WTC11 (cell line): ENCODE data around the gene ASB2. TPM values are rescaled to one million over a fixed set of nuclear protein-coding genes. Genes with fewer than 3 reads are reported as not detected.

Source experiments
- ATAC-seq: fragments of 200-7000 bp; cut with Tn5 transposase; 2 replicates; pipeline ENCODE4 v1.10.0; 2021; ENCODE audit warnings: mild to moderate bottlenecking, moderate library complexity
- Bru-seq: library from RNA; stranded (reverse); fragments of 400-500 nt; gene quantifications from one replicate; lab custom pipeline; 2021; lab: Mats Ljungman, UMichigan
- CTCF ChIA-PET: fragments of 300-600 bp; sonication (Branson Sonifier 250); formaldehyde crosslinking; loops from one replicate; lab custom pipeline; 2021; ENCODE audit warnings: antibody characterized with exemption; lab: Charles Lee
- POLR2A ChIA-PET: fragments of 350-600 bp; sonication (Branson Sonifier 250); formaldehyde crosslinking; loops from one replicate; lab custom pipeline; 2021; ENCODE audit warnings: antibody characterized with exemption; lab: Charles Lee
- DNase-seq: peaks from one replicate; pipeline ENCODE4 v3.0.0; 2021; ENCODE audit warnings: low spot score
- H3K27ac Mint-ChIP-seq: 2 replicates; pipeline ENCODE4 v1.8.0; 2021; ENCODE audit warnings: mixed read lengths
- H3K27me3 Mint-ChIP-seq: 2 replicates; pipeline ENCODE4 v1.8.0; 2021; ENCODE audit warnings: low read depth, mild to moderate bottlenecking, moderate library complexity, mixed read lengths
- H3K36me3 Mint-ChIP-seq: 2 replicates; pipeline ENCODE4 v1.8.0; 2021; ENCODE audit warnings: mixed read lengths
- H3K4me1 Mint-ChIP-seq: 2 replicates; pipeline ENCODE4 v1.8.0; 2022; ENCODE audit warnings: mixed read lengths
- H3K4me3 Mint-ChIP-seq: 2 replicates; pipeline ENCODE4 v1.8.0; 2021; ENCODE audit warnings: mild to moderate bottlenecking, moderate library complexity, mixed read lengths
- H3K9me3 Mint-ChIP-seq: 2 replicates; pipeline ENCODE4 v1.8.0; 2021; ENCODE audit warnings: mixed read lengths
- IRF2 ChIP-seq: sonication (generic); formaldehyde crosslinking; IDR thresholded peaks from 2 replicates; pipeline ENCODE4 v1.8.0; 2022; ENCODE audit warnings: low read depth, missing genetic modification reagents, borderline replicate concordance
- MXD4 ChIP-seq: fragments of 250-450 bp; sonication (Bioruptor Pico); IDR thresholded peaks from 2 replicates; pipeline ENCODE4 v1.8.0; 2021; ENCODE audit warnings: mild to moderate bottlenecking, moderate library complexity, borderline replicate concordance
- NFYB ChIP-seq: sonication (generic); formaldehyde crosslinking; conservative IDR thresholded peaks from 2 replicates; pipeline ENCODE4 v1.8.0; 2022; ENCODE audit warnings: low read depth, missing genetic modification reagents
- NR3C1 ChIP-seq: sonication (generic); formaldehyde crosslinking; conservative IDR thresholded peaks from 2 replicates; pipeline ENCODE4 v1.8.1; 2023; ENCODE audit warnings: low read depth, mild to moderate bottlenecking, missing genetic modification reagents
- RELA ChIP-seq: sonication (generic); formaldehyde crosslinking; IDR thresholded peaks from 2 replicates; pipeline ENCODE4 v1.8.1; 2022; ENCODE audit warnings: missing genetic modification reagents, mild to moderate bottlenecking, borderline replicate concordance
- SMAD3 ChIP-seq: sonication (generic); formaldehyde crosslinking; IDR thresholded peaks from 2 replicates; pipeline ENCODE4 v1.8.0; 2022; ENCODE audit warnings: missing genetic modification reagents, mild to moderate bottlenecking, borderline replicate concordance
- SP1 ChIP-seq: sonication (generic); formaldehyde crosslinking; conservative IDR thresholded peaks from 2 replicates; pipeline ENCODE4 v1.8.1; 2022; ENCODE audit warnings: missing genetic modification reagents
- TCF7 ChIP-seq: sonication (generic); formaldehyde crosslinking; IDR thresholded peaks from 2 replicates; pipeline ENCODE4 v1.8.0; 2022; ENCODE audit warnings: mild to moderate bottlenecking, low read depth, missing genetic modification reagents, moderate library complexity
- ZNF138 ChIP-seq: sonication (generic); formaldehyde crosslinking; conservative IDR thresholded peaks from 2 replicates; pipeline ENCODE4 v1.8.1; 2022; ENCODE audit warnings: mild to moderate bottlenecking, moderate library complexity, missing genetic modification reagents
- ZNF263 ChIP-seq: sonication (generic); formaldehyde crosslinking; IDR thresholded peaks from 2 replicates; pipeline ENCODE4 v1.8.1; 2022; ENCODE audit warnings: low read depth, mild to moderate bottlenecking, moderate library complexity, missing genetic modification reagents
- long read RNA-seq, 3 experiments: library from RNA in 1 of 3; library from capped mRNA in 1 of 3; library from polyadenylated mRNA in 1 of 3; unstranded in 2 of 3; stranded (forward) in 1 of 3; transcript quantifications; one replicate each; pipeline ENCODE4 v2.0.0, GENCODE V29; 2021
- total RNA-seq: library from RNA; stranded (reverse); gene quantifications from 3 replicates; pipeline ENCODE4 v1.2.3, GENCODE V29; 2021
- TF ChIP-seq, protein P1 (sequence below): sonication (generic); formaldehyde crosslinking; IDR thresholded peaks from 2 replicates; pipeline ENCODE4 v1.8.1; 2023; ENCODE audit warnings: mild to moderate bottlenecking, missing genetic modification reagents, moderate library complexity
- TF ChIP-seq, protein P2 (sequence below): sonication (generic); formaldehyde crosslinking; IDR thresholded peaks from 2 replicates; pipeline ENCODE4 v1.8.0; 2022; ENCODE audit warnings: mild to moderate bottlenecking, missing genetic modification reagents
- TF ChIP-seq, protein P3 (sequence below): sonication (generic); formaldehyde crosslinking; IDR thresholded peaks from 2 replicates; pipeline ENCODE4 v1.8.1; 2022; ENCODE audit warnings: missing genetic modification reagents, borderline replicate concordance
- TF ChIP-seq, protein P4 (sequence below): sonication (generic); formaldehyde crosslinking; IDR thresholded peaks from 2 replicates; pipeline ENCODE4 v1.8.0; 2022; ENCODE audit warnings: mild to moderate bottlenecking, missing genetic modification reagents
- TF ChIP-seq, protein P5 (sequence below): fragments of 250-450 bp; sonication (Bioruptor Pico); conservative IDR thresholded peaks from 2 replicates; pipeline ENCODE4 v1.9.0; 2021; ENCODE audit warnings: mild to moderate bottlenecking
- TF ChIP-seq, protein P6 (sequence below): sonication (generic); formaldehyde crosslinking; IDR thresholded peaks from 2 replicates; pipeline ENCODE4 v1.8.0; 2022; ENCODE audit warnings: mild to moderate bottlenecking, missing genetic modification reagents
- TF ChIP-seq, protein P7 (sequence below): sonication (generic); formaldehyde crosslinking; IDR thresholded peaks from 2 replicates; pipeline ENCODE4 v1.8.0; 2023; ENCODE audit warnings: mild to moderate bottlenecking, missing genetic modification reagents
- TF ChIP-seq, protein P8 (sequence below): fragments of 250-450 bp; sonication (Bioruptor Pico); IDR thresholded peaks from 2 replicates; pipeline ENCODE4 v1.9.0; 2021; ENCODE audit warnings: mild to moderate bottlenecking
- TF ChIP-seq, protein P9 (sequence below): sonication (generic); formaldehyde crosslinking; IDR thresholded peaks from 2 replicates; pipeline ENCODE4 v1.8.1; 2022; ENCODE audit warnings: mild to moderate bottlenecking, missing genetic modification reagents, moderate library complexity, borderline replicate concordance

The ASB2 gene, protein sequence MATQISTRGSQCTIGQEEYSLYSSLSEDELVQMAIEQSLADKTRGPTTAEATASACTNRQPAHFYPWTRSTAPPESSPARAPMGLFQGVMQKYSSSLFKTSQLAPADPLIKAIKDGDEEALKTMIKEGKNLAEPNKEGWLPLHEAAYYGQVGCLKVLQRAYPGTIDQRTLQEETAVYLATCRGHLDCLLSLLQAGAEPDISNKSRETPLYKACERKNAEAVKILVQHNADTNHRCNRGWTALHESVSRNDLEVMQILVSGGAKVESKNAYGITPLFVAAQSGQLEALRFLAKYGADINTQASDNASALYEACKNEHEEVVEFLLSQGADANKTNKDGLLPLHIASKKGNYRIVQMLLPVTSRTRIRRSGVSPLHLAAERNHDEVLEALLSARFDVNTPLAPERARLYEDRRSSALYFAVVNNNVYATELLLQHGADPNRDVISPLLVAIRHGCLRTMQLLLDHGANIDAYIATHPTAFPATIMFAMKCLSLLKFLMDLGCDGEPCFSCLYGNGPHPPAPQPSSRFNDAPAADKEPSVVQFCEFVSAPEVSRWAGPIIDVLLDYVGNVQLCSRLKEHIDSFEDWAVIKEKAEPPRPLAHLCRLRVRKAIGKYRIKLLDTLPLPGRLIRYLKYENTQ
- total RNA-seq, result 0.37 to 0.73 TPM (median 0.71 TPM) in 3 replicates
- Bru-seq, nascent RNA, result percentile 9 among the genes with signal in this experiment
- long read RNA-seq, experiment 1, partial matches to known transcripts, result 0 of 5 reads
- long read RNA-seq, experiment 1, other reads (novel, unspliced or antisense), result 1 of 5 reads
- long read RNA-seq, experiment 2, partial matches to known transcripts, result 0 of 2 reads
- long read RNA-seq, experiment 2, other reads (novel, unspliced or antisense), result 0 of 2 reads
- long read RNA-seq, experiment 3, partial matches to known transcripts, result 0 of 3 reads
- long read RNA-seq, experiment 3, other reads (novel, unspliced or antisense), result 1 of 3 reads

DNA sequence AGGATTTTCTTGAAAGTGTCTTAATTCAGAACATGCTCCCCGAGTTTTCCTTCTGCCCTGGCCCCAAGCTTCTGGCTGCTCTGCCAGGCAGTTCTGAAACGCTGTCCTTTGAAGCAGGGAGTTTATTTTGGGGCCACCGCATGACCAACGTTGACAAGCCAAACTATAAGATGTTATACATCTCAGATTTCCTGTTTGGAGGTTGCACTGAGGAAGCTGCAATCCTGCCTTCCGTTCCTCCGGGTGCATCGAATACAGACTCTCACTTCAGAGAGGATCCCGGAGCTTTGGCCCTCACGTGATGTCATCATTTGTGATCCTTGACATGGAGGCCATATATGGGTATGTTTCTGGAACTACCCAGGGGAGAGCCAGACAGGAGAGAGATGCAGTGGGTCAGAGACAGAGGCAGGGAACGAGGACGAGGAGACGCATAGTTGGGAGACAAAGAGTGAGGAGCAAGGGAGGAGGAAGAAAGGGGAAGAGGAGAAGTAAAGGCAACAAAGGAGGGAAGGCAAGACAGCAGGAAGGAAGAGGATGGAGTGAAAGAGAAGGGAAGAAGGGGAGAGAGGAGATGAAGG, at the start of gene ASB2:
Gene ASB2 (minus strand): TSS at position 94 of the 581 bp plus-strand sequence. CDS start 12,031 bp downstream, outside the sequence.
- ATAC-seq (no peak; the same call in 1 of the 2 replicates), DNase-seq (no peak)
- H3K27ac Mint-ChIP-seq, result peak within 1 kb of the TSS; percentile 4; the same call in 1 of the 2 replicates
- peaks cover 8% of the 10 kb centered on the region for H3K4me1 Mint-ChIP-seq
- CTCF ChIA-PET, result interaction anchor here (4.8 kb wide), 1 partner anchor 37 kb away, joined by 30 read pairs; no protein-coding TSS in a partner anchor
- TF ChIP-seq, protein P1, sequence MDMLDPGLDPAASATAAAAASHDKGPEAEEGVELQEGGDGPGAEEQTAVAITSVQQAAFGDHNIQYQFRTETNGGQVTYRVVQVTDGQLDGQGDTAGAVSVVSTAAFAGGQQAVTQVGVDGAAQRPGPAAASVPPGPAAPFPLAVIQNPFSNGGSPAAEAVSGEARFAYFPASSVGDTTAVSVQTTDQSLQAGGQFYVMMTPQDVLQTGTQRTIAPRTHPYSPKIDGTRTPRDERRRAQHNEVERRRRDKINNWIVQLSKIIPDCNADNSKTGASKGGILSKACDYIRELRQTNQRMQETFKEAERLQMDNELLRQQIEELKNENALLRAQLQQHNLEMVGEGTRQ (CRISPR knock-in tag), result no peak
- TF ChIP-seq SP1 (CRISPR knock-in tag) (no peak), ZNF138 (CRISPR knock-in tag) (no peak), TCF7 (CRISPR knock-in tag) (no peak), MXD4 (CRISPR knock-in tag) (no peak), NFYB (CRISPR knock-in tag) (no peak), SMAD3 (no peak), NR3C1 (CRISPR knock-in tag) (no peak), IRF2 (CRISPR knock-in tag) (no peak), ZNF263 (no peak), RELA (CRISPR knock-in tag) (no peak)
- TF ChIP-seq, protein P2, sequence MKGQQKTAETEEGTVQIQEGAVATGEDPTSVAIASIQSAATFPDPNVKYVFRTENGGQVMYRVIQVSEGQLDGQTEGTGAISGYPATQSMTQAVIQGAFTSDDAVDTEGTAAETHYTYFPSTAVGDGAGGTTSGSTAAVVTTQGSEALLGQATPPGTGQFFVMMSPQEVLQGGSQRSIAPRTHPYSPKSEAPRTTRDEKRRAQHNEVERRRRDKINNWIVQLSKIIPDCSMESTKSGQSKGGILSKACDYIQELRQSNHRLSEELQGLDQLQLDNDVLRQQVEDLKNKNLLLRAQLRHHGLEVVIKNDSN (CRISPR knock-in tag), result no peak
- TF ChIP-seq, protein P3, sequence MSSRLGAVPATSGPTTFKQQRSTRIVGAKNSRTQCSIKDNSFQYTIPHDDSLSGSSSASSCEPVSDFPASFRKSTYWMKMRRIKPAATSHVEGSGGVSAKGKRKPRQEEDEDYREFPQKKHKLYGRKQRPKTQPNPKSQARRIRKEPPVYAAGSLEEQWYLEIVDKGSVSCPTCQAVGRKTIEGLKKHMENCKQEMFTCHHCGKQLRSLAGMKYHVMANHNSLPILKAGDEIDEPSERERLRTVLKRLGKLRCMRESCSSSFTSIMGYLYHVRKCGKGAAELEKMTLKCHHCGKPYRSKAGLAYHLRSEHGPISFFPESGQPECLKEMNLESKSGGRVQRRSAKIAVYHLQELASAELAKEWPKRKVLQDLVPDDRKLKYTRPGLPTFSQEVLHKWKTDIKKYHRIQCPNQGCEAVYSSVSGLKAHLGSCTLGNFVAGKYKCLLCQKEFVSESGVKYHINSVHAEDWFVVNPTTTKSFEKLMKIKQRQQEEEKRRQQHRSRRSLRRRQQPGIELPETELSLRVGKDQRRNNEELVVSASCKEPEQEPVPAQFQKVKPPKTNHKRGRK, result no peak
- TF ChIP-seq, protein P4, sequence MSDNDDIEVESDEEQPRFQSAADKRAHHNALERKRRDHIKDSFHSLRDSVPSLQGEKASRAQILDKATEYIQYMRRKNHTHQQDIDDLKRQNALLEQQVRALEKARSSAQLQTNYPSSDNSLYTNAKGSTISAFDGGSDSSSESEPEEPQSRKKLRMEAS, result no peak
- TF ChIP-seq, protein P5, sequence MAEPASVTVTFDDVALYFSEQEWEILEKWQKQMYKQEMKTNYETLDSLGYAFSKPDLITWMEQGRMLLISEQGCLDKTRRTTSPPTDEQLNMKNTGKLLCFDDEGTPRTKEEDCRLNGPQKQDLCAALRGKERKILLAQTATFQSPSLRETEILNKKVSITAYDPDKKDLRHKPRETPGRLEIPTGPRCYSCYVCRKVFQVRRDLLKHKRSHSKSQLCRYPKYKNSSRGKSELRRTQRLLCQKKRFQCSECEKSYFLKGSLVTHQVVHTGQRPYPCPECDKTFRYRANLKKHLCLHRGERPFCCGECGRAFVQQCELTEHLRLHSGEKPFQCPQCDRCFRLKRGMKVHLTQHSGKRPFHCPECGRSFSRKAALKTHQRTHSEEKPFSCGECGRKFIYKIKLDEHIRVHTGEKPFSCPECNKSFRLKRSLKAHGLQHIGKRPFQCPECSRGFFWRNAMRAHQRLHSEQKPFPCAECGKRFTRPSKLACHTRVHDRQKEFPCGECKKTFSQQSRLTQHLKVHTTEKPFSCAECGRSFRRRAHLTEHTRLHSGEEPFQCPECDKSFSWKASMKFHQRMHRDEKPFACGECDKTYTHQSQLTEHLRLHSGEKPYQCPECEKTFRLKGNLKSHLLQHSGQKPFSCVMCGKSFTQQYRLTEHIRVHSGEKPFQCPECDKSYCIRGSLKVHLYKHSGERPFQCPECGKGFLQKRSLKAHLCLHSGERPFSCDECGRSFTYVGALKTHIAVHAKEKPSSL, result no peak
- TF ChIP-seq, protein P6, sequence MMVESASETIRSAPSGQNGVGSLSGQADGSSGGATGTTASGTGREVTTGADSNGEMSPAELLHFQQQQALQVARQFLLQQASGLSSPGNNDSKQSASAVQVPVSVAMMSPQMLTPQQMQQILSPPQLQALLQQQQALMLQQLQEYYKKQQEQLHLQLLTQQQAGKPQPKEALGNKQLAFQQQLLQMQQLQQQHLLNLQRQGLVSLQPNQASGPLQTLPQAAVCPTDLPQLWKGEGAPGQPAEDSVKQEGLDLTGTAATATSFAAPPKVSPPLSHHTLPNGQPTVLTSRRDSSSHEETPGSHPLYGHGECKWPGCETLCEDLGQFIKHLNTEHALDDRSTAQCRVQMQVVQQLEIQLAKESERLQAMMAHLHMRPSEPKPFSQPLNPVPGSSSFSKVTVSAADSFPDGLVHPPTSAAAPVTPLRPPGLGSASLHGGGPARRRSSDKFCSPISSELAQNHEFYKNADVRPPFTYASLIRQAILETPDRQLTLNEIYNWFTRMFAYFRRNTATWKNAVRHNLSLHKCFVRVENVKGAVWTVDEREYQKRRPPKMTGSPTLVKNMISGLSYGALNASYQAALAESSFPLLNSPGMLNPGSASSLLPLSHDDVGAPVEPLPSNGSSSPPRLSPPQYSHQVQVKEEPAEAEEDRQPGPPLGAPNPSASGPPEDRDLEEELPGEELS, result no peak
- TF ChIP-seq, protein P7, sequence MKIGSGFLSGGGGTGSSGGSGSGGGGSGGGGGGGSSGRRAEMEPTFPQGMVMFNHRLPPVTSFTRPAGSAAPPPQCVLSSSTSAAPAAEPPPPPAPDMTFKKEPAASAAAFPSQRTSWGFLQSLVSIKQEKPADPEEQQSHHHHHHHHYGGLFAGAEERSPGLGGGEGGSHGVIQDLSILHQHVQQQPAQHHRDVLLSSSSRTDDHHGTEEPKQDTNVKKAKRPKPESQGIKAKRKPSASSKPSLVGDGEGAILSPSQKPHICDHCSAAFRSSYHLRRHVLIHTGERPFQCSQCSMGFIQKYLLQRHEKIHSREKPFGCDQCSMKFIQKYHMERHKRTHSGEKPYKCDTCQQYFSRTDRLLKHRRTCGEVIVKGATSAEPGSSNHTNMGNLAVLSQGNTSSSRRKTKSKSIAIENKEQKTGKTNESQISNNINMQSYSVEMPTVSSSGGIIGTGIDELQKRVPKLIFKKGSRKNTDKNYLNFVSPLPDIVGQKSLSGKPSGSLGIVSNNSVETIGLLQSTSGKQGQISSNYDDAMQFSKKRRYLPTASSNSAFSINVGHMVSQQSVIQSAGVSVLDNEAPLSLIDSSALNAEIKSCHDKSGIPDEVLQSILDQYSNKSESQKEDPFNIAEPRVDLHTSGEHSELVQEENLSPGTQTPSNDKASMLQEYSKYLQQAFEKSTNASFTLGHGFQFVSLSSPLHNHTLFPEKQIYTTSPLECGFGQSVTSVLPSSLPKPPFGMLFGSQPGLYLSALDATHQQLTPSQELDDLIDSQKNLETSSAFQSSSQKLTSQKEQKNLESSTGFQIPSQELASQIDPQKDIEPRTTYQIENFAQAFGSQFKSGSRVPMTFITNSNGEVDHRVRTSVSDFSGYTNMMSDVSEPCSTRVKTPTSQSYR, result no peak
- TF ChIP-seq, protein P8, sequence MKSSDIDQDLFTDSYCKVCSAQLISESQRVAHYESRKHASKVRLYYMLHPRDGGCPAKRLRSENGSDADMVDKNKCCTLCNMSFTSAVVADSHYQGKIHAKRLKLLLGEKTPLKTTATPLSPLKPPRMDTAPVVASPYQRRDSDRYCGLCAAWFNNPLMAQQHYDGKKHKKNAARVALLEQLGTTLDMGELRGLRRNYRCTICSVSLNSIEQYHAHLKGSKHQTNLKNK (CRISPR knock-in tag), result no peak
- TF ChIP-seq, protein P9, sequence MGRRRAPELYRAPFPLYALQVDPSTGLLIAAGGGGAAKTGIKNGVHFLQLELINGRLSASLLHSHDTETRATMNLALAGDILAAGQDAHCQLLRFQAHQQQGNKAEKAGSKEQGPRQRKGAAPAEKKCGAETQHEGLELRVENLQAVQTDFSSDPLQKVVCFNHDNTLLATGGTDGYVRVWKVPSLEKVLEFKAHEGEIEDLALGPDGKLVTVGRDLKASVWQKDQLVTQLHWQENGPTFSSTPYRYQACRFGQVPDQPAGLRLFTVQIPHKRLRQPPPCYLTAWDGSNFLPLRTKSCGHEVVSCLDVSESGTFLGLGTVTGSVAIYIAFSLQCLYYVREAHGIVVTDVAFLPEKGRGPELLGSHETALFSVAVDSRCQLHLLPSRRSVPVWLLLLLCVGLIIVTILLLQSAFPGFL (CRISPR knock-in tag), result no peak
- TF ChIP-seq, all 79 proteins: peak for 0
- POLR2A ChIA-PET, result no interaction called here
- H3K4me3 Mint-ChIP-seq, result no peak within 1 kb of the TSS
- H3K36me3 Mint-ChIP-seq, result no peaks in the 10 kb centered on the region
- no peaks in the 10 kb centered on the region for H3K27me3 Mint-ChIP-seq
- H3K9me3 Mint-ChIP-seq, result no peaks in the 10 kb centered on the region
